ENCODE results near the gene OPRD1. TPM values are rescaled to one million over a fixed set of nuclear protein-coding genes. Genes with fewer than 3 reads are reported as not detected.

OPRD1 gene
- total and polyA plus RNA-seq, 2 of the 4 experiments (the other 2 are of a cell fraction): under 0.01 TPM; not detected in 1

- no peak overlapping the region for H3K18ac ChIP-seq (ENCODE audit: low read depth, low read length)
- no peak overlapping the region for H4K91ac ChIP-seq (ENCODE audit: insufficient read depth, low read depth, low read length)
- no peak overlapping the region for H2AK5ac ChIP-seq (ENCODE audit: low read depth, low read length)
- peaks cover 3% of the 10 kb centered on the region; the same call in 1 of the 2 replicates for H3K9me1 ChIP-seq (ENCODE audit: insufficient read depth, low read length)
- POLR2A ChIA-PET (ENCODE audit: unreplicated experiment): interaction anchor here (0.6 kb wide), 1 partner anchor 13 kb away, joined by 3 read pairs; no protein-coding TSS in a partner anchor
- intact Hi-C loops (cut with micrococcal nuclease): no loop called here
- no peak overlapping the region for H4K5ac ChIP-seq (ENCODE audit: low read depth, low read length)
- H3K23ac ChIP-seq (ENCODE audit: low read depth, low read length): no peak overlapping the region
- no peak overlapping the region for H3K9ac ChIP-seq (ENCODE audit: low read depth, low read length)
- H3K4me3 ChIP-seq (ENCODE audit: insufficient read depth, low read depth, low read length): no peak overlapping the region
- H3K27me3 ChIP-seq (ENCODE audit: control insufficient read depth, insufficient read depth, low read length): no peaks in the 10 kb centered on the region
- H4K8ac ChIP-seq (ENCODE audit: low read depth in 2 of 2, low read length in 2 of 2): no peak overlapping the region
- no peak overlapping the region for H3K56ac ChIP-seq (ENCODE audit: extremely low read depth, insufficient read depth, low read length)
- no peak overlapping the region for H2AK9ac ChIP-seq (replicated peaks; ENCODE audit: low read depth, low read length, poor library complexity)
- no peak overlapping the region for H2AFZ ChIP-seq (replicated peaks; ENCODE audit: low read length, poor library complexity)
- no peak overlapping the region for H2BK120ac ChIP-seq (ENCODE audit: low read depth, low read length)
- dilution Hi-C loops (cut with HindIII; ENCODE audit: low sequenced_read_pairs, unreplicated experiment): no loop called here
- ATAC-seq (ENCODE audit: low read depth): no peak
- no peak for DNase-seq
- no peaks in the 10 kb centered on the region for H3K36me3 ChIP-seq (ENCODE audit: control insufficient read depth, insufficient read depth, low read length)
- H3K27ac ChIP-seq (ENCODE audit: insufficient read depth, low read length): no peak overlapping the region
- H4K20me1 ChIP-seq (ENCODE audit: insufficient read depth, low read length): no peaks in the 10 kb centered on the region
- H3K4me1 ChIP-seq (ENCODE audit: control insufficient read depth, insufficient read depth, low read length): no peaks in the 10 kb centered on the region; the same call in 1 of the 2 replicates
- H3K9me3 ChIP-seq (ENCODE audit: control insufficient read depth, insufficient read depth, low read length): no peaks in the 10 kb centered on the region; the same call in 1 of the 2 replicates
- CTCF ChIA-PET: no interaction called here
- H2BK20ac ChIP-seq (ENCODE audit: low read depth, low read length): no peak overlapping the region
- no peak overlapping the region for H3K4ac ChIP-seq (ENCODE audit: low read depth, low read length)
- no peak for TF ChIP-seq NFE2L2 (IDR thresholded peaks at IDR 0.05; ENCODE audit: low read depth, low read length)
- TF ChIP-seq RAD21 (IDR thresholded peaks at IDR 0.05; ENCODE audit: low read length): no peak
- no peak for TF ChIP-seq FOS (IDR thresholded peaks at IDR 0.05; ENCODE audit: low read depth, low read length)
- no peak for TF ChIP-seq BHLHE40 (IDR thresholded peaks at IDR 0.05; ENCODE audit: low read depth, low read length)
- no peak for TF ChIP-seq CHD1 (IDR thresholded peaks at IDR 0.05; ENCODE audit: low read depth, low read length)
- no peak for TF ChIP-seq POLR2A (IDR thresholded peaks at IDR 0.05; ENCODE audit: low read depth, low read length)
- H3K14ac ChIP-seq (replicated peaks; ENCODE audit: low read depth, low read length): no peak overlapping the region
- H3K4me2 ChIP-seq (ENCODE audit: low read depth, low read length): no peak overlapping the region
- no peaks in the 10 kb centered on the region for H3K79me1 ChIP-seq (ENCODE audit: low read depth in 1 of 2, low read length in 2 of 2)
- in situ Hi-C loops (cut with MboI; ENCODE audit: low sequenced_read_pairs): no loop called here
- BruUV-seq (replicated peaks): no TSS peak
- no peak overlapping the region for H2BK15ac ChIP-seq (ENCODE audit: low read depth, low read length)
- no CpG with 5 or more reads among the region's 3 CpGs for WGBS, 2 experiments (ENCODE audit: extremely low coverage in 2 of 2, insufficient read length in 1 of 2)
- H2BK5ac ChIP-seq (ENCODE audit: low read depth, low read length, poor library complexity, severe bottlenecking): no peak overlapping the region
These were observed 88.6 kb downstream of the OPRD1 start for GRCh38 chr1:28900562-28900961.
